PC-3 (cell line): Measurements from ENCODE around the gene ZNF792.

Experiments
- EZH2 ChIP-seq: fragments of 300-600 bp; sonication (generic); IDR thresholded peaks from one replicate; pipeline ENCODE4 v1.6.1; 2017; ENCODE audit warnings: antibody characterized with exemption, mild to moderate bottlenecking, low read length; ENCODE audit not compliant: unreplicated experiment
- EZH2phosphoT487 ChIP-seq: fragments of 300-600 bp; sonication (generic); IDR thresholded peaks from 2 replicates; pipeline ENCODE4 v1.6.1; 2018; ENCODE audit warnings: mild to moderate bottlenecking, antibody characterized with exemption, low read length, borderline replicate concordance
- TF ChIP-seq, protein P1 (sequence below): fragments of 300-600 bp; sonication (generic); conservative IDR thresholded peaks from 2 replicates; pipeline ENCODE4 v1.5.1; 2017; ENCODE audit warnings: antibody characterized with exemption, low read depth, mild to moderate bottlenecking, low read length

DNA sequence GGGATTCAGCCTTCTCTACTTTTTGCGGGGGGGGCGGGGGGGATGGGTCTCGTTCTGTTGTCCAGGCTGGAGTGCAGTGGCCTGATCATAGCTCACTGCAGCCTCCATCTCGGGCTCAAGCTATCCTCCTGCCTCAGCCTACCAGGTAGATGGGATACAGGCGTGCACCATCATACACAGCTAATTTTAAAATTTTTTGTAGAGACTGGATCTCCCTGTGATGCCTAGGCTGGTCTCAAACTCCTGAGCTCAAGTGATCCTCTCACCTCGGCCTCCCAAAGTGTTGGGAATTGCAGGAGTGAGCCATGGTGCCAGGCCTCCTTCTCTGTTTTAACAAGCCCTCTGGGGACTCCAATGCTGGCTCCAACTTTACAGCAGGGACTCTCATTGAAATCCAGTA is 569 bp upstream of the ZNF792 start:
- TF ChIP-seq, protein P1, sequence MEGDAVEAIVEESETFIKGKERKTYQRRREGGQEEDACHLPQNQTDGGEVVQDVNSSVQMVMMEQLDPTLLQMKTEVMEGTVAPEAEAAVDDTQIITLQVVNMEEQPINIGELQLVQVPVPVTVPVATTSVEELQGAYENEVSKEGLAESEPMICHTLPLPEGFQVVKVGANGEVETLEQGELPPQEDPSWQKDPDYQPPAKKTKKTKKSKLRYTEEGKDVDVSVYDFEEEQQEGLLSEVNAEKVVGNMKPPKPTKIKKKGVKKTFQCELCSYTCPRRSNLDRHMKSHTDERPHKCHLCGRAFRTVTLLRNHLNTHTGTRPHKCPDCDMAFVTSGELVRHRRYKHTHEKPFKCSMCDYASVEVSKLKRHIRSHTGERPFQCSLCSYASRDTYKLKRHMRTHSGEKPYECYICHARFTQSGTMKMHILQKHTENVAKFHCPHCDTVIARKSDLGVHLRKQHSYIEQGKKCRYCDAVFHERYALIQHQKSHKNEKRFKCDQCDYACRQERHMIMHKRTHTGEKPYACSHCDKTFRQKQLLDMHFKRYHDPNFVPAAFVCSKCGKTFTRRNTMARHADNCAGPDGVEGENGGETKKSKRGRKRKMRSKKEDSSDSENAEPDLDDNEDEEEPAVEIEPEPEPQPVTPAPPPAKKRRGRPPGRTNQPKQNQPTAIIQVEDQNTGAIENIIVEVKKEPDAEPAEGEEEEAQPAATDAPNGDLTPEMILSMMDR: no peak
- TF ChIP-seq EZH2 (no peak), EZH2phosphoT487 (no peak)
